HG02610 (cell line): ENCODE measurements around the gene RHBDD2.

Experiments used
- ATAC-seq: cut with Tn5 transposase; IDR thresholded peaks from one replicate; pipeline ENCODE4 v1.9.1; 2021; ENCODE audit warnings: mild to moderate bottlenecking, moderate library complexity; ENCODE audit not compliant: unreplicated experiment

RHBDD2 gene

GRCh38 chr7:75916259-75916658 lies 37.4 kb downstream of the RHBDD2 start:
- ATAC-seq, result no peak

GRCh38 chr7:75916685-75917634 lies 38.1 kb downstream of the RHBDD2 start:
- no peak for ATAC-seq

DNA sequence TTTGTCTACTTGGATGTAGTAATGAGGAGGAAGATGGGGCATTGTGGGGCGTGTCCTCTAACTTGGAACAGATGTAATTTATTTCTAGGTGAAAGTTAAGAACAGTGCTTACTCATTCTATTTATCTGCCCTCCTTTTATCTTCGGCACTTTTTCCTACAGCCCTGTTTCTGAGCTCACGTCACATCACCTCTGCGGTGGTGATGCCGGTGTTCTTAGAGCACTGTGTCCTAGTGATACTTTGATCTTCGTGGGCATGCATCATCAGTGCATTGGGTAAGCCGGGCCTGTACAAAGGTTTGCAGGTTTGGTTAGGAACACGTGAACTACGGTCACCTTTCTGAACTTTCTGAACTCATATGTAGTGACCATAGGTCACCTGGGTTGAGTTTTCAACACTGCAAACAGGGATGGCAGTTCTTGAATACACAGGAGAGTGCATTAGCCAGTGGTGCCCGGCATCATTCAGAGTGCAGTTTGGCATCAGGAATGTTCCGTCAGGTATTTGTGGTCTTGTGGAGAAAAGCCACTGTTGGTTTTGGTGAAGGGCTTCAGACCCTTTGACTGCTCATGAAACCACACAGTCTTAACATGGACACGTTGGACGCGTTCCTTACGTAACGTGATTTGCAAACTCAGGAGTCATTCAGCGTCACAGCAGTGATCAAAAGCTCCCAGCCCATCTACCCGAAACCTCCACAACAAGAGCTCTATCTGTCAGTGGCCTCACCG lies 41.8 kb downstream of the RHBDD2 start:
- no peak for ATAC-seq

- ATAC-seq, result no peak
Measured at GRCh38 chr7:75921479-75921878, 42.6 kb downstream of the RHBDD2 start.

GRCh38 chr7:75922966-75923603 lies 44.3 kb downstream of the RHBDD2 start:
- ATAC-seq, result no peak

- no peak for ATAC-seq
Measured at GRCh38 chr7:75924256-75924655, 45.4 kb downstream of the RHBDD2 start.

DNA sequence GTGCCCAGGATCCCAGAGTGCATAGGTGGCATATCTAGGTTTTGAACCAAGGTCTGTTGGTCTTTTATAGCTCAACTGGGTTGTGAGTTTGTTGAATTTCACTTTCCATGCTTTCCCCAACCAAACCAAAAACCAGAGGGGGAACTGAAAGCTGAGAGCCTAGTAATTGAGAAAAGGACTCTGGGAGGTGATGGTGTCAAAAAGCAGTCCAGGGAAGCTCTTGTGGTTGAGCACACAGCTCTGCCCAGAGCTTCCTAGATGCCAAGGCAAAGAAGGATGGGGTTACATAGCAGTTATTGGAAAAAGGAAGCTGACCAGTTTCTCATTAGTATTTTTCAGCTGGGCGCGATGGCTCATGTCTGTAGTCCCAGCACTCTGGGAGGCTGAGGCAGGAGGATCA lies 46.1 kb downstream of the RHBDD2 start:
- ATAC-seq, result no peak

GRCh38 chr7:75925717-75926435 lies 47.0 kb downstream of the RHBDD2 start:
- no peak for ATAC-seq

- ATAC-seq, result peak; percentile 97
Measured at GRCh38 chr7:75928568-75928914, 49.7 kb downstream of the RHBDD2 start.

GRCh38 chr7:75931680-75932079 lies 52.8 kb downstream of the RHBDD2 start:
- ATAC-seq, result no peak

- ATAC-seq, result no peak
Measured at GRCh38 chr7:75937958-75938786, 59.3 kb downstream of the RHBDD2 start.
